ENCODE measurements around the gene FBXL17. TPM values are rescaled to one million over a fixed set of nuclear protein-coding genes. Genes with fewer than 3 reads are reported as not detected.

FBXL17 gene
- total and polyA plus RNA-seq, 2 experiments from 2014 or later, result 1.8 to 13.1 TPM

GRCh38 chr5:107945061-107945460 is 436.8 kb downstream of the FBXL17 start:
- H3K9me2 ChIP-seq (ENCODE audit: insufficient read depth), result no peaks in the 10 kb centered on the region
- no peak overlapping the region for H3K4me3 ChIP-seq
- no peak overlapping the region for H2AFZ ChIP-seq
- WGBS, 2 experiments (ENCODE audit: low coverage in 1 of 2, low lambda C conversion rate in 2 of 2, missing lambda C conversion rate in 2 of 2), result 93 to 94% methylated on average over 2 of the region's 2 CpGs
- DNase-seq, result no peak
- no peaks in the 10 kb centered on the region for H3K27me3 ChIP-seq (replicated peaks; ENCODE audit: insufficient read depth)
- H3K4me1 ChIP-seq (ENCODE audit: insufficient read depth), result no peaks in the 10 kb centered on the region
- no peak overlapping the region for H3K4me2 ChIP-seq (ENCODE audit: unreplicated experiment)
- no peak overlapping the region for H3K27ac ChIP-seq
- TF ChIP-seq EZH2phosphoT487 (IDR thresholded peaks at IDR 0.05; ENCODE audit: insufficient read depth, low read depth), result no peak
- no peak for TF ChIP-seq EZH2 (IDR thresholded peaks at IDR 0.05; ENCODE audit: insufficient read depth, poor library complexity, severe bottlenecking)
- in situ Hi-C loops (cut with MboI), result no loop called here
- no peaks in the 10 kb centered on the region for H3K79me2 ChIP-seq (ENCODE audit: insufficient read depth)
- H3K9ac ChIP-seq, result no peak overlapping the region
- no peaks in the 10 kb centered on the region for H3F3A ChIP-seq (ENCODE audit: insufficient read depth)
- H3K36me3 ChIP-seq (ENCODE audit: low read depth), result no peaks in the 10 kb centered on the region
- H4K20me1 ChIP-seq (ENCODE audit: insufficient read depth), result no peaks in the 10 kb centered on the region
- H3K9me3 ChIP-seq (ENCODE audit: low read depth), result no peaks in the 10 kb centered on the region

- Histone ChIP-seq H3K27me3 (replicated peaks; ENCODE audit: insufficient read depth) (no peaks in the 10 kb centered on the region), H2AFZ (no peak overlapping the region), H3K79me2 (ENCODE audit: insufficient read depth) (no peaks in the 10 kb centered on the region), H3K9me2 (ENCODE audit: insufficient read depth) (no peaks in the 10 kb centered on the region), H3K27ac (no peak overlapping the region), H3K9ac (no peak overlapping the region), H3K36me3 (ENCODE audit: low read depth) (no peaks in the 10 kb centered on the region), H3K4me2 (ENCODE audit: unreplicated experiment) (no peak overlapping the region), H3K4me1 (ENCODE audit: insufficient read depth) (no peaks in the 10 kb centered on the region), H3K4me3 (no peak overlapping the region), H3F3A (ENCODE audit: insufficient read depth) (no peaks in the 10 kb centered on the region), H4K20me1 (ENCODE audit: insufficient read depth) (no peaks in the 10 kb centered on the region), H3K9me3 (ENCODE audit: low read depth) (no peaks in the 10 kb centered on the region)
- in situ Hi-C loops (cut with MboI), result no loop called here
- TF ChIP-seq EZH2 (IDR thresholded peaks at IDR 0.05; ENCODE audit: insufficient read depth, poor library complexity, severe bottlenecking) (no peak), EZH2phosphoT487 (IDR thresholded peaks at IDR 0.05; ENCODE audit: insufficient read depth, low read depth) (no peak)
- no peak for DNase-seq
These were observed 438.0 kb downstream of the FBXL17 start for GRCh38 chr5:107943923-107944322.

GRCh38 chr5:107941036-107941435 is 440.9 kb downstream of the FBXL17 start:
- in situ Hi-C loops (cut with MboI), result no loop called here
- 89 to 92% methylated on average over 2 of the region's 2 CpGs for WGBS, 2 experiments (ENCODE audit: low coverage in 1 of 2, low lambda C conversion rate in 2 of 2, missing lambda C conversion rate in 2 of 2)
- no peaks in the 10 kb centered on the region for H3K4me1 ChIP-seq (ENCODE audit: insufficient read depth)

GRCh38 chr5:107937651-107938355 is 444.1 kb downstream of the FBXL17 start:
- 82 to 85% methylated on average over 8 of the region's 8 CpGs for WGBS, 2 experiments (ENCODE audit: low coverage in 1 of 2, low lambda C conversion rate in 2 of 2, missing lambda C conversion rate in 2 of 2)
- no peak overlapping the region for H3K9ac ChIP-seq

More at GRCh38 chr5:107941036-107941435, 440.9 kb downstream of the FBXL17 start:
- no peaks in the 10 kb centered on the region for H3K9me2 ChIP-seq (ENCODE audit: insufficient read depth)
- H3F3A ChIP-seq (ENCODE audit: insufficient read depth), result no peaks in the 10 kb centered on the region
- TF ChIP-seq EZH2phosphoT487 (IDR thresholded peaks at IDR 0.05; ENCODE audit: insufficient read depth, low read depth), result no peak
- TF ChIP-seq EZH2 (IDR thresholded peaks at IDR 0.05; ENCODE audit: insufficient read depth, poor library complexity, severe bottlenecking), result no peak
- no peaks in the 10 kb centered on the region for H3K9me3 ChIP-seq (ENCODE audit: low read depth)
- no peak overlapping the region for H3K4me3 ChIP-seq
- no peaks in the 10 kb centered on the region for H3K36me3 ChIP-seq (ENCODE audit: low read depth)
- no peak overlapping the region for H3K4me2 ChIP-seq (ENCODE audit: unreplicated experiment)
- no peak overlapping the region for H3K9ac ChIP-seq
- H3K27ac ChIP-seq, result no peak overlapping the region
- no peaks in the 10 kb centered on the region for H4K20me1 ChIP-seq (ENCODE audit: insufficient read depth)
- no peaks in the 10 kb centered on the region for H3K79me2 ChIP-seq (ENCODE audit: insufficient read depth)
- no peak for DNase-seq
- no peak overlapping the region for H2AFZ ChIP-seq
- no peaks in the 10 kb centered on the region for H3K27me3 ChIP-seq (replicated peaks; ENCODE audit: insufficient read depth)

More at GRCh38 chr5:107937651-107938355, 444.1 kb downstream of the FBXL17 start:
- in situ Hi-C loops (cut with MboI), result no loop called here
- H4K20me1 ChIP-seq (ENCODE audit: insufficient read depth), result no peaks in the 10 kb centered on the region
- no peaks in the 10 kb centered on the region for H3K79me2 ChIP-seq (ENCODE audit: insufficient read depth)
- DNase-seq, result no peak
- no peaks in the 10 kb centered on the region for H3K4me1 ChIP-seq (ENCODE audit: insufficient read depth)
- H3K4me3 ChIP-seq, result no peak overlapping the region
- H3F3A ChIP-seq (ENCODE audit: insufficient read depth), result no peaks in the 10 kb centered on the region
- H3K36me3 ChIP-seq (ENCODE audit: low read depth), result no peaks in the 10 kb centered on the region
- H3K4me2 ChIP-seq (ENCODE audit: unreplicated experiment), result no peak overlapping the region
- H2AFZ ChIP-seq, result no peak overlapping the region
- H3K9me3 ChIP-seq (ENCODE audit: low read depth), result no peaks in the 10 kb centered on the region
- TF ChIP-seq EZH2phosphoT487 (IDR thresholded peaks at IDR 0.05; ENCODE audit: insufficient read depth, low read depth) (no peak), EZH2 (IDR thresholded peaks at IDR 0.05; ENCODE audit: insufficient read depth, poor library complexity, severe bottlenecking) (no peak)
- no peaks in the 10 kb centered on the region for H3K9me2 ChIP-seq (ENCODE audit: insufficient read depth)
- no peak overlapping the region for H3K27ac ChIP-seq
- H3K27me3 ChIP-seq (replicated peaks; ENCODE audit: insufficient read depth), result no peaks in the 10 kb centered on the region

All from GM23248 (cell line).